ENCODE results near the gene EPHA7.

DNA sequence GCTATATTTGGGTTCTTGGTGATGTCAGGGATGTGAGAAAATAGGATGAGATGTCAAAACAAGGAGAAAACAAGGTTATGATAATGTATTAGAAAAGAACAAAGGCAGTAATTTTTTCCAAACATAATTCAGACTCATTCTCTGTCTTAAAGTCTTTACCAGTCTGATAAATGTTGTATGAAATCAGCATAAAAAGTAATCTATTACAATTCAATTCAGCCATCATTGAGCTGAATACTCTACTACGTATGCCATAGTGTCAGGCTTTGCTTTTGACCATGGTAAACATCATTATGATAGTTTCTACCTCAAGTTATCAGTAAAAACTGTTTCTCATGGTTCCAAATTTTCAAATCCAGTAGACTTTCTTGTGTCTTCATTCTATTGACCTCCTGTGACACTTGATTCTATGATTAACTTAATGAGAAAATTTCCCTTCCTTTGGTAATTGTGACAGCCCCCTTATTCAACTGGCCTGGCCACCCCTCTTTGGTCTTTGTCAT, 75.0 kb downstream of the EPHA7 start:
- TF ChIP-seq, protein P1, sequence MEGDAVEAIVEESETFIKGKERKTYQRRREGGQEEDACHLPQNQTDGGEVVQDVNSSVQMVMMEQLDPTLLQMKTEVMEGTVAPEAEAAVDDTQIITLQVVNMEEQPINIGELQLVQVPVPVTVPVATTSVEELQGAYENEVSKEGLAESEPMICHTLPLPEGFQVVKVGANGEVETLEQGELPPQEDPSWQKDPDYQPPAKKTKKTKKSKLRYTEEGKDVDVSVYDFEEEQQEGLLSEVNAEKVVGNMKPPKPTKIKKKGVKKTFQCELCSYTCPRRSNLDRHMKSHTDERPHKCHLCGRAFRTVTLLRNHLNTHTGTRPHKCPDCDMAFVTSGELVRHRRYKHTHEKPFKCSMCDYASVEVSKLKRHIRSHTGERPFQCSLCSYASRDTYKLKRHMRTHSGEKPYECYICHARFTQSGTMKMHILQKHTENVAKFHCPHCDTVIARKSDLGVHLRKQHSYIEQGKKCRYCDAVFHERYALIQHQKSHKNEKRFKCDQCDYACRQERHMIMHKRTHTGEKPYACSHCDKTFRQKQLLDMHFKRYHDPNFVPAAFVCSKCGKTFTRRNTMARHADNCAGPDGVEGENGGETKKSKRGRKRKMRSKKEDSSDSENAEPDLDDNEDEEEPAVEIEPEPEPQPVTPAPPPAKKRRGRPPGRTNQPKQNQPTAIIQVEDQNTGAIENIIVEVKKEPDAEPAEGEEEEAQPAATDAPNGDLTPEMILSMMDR (IDR thresholded peaks at IDR 0.05; ENCODE audit: poor library complexity): no peak
- TF ChIP-seq EZH2phosphoT487 (IDR thresholded peaks at IDR 0.05; ENCODE audit: low read depth, severe bottlenecking, unreplicated experiment): no peak

Measured in hepatocyte (in vitro differentiated cells).